Keratinocyte (primary cell): ENCODE results near the gene HNRNPA1.

Source experiments
- EZH2 ChIP-seq: IDR thresholded peaks from one replicate; pipeline ENCODE4 v1.6.1; 2012; ENCODE audit warnings: inconsistent platforms, mild to moderate bottlenecking, low read length, moderate library complexity
- TF ChIP-seq, protein P1 (sequence below), 3 experiments: IDR thresholded peaks in 1 of 3; conservative IDR thresholded peaks in 1 of 3; optimal IDR thresholded peaks in 1 of 3; 2 replicates in 2 of 3; 3 replicates in 1 of 3; pipeline versions ENCODE3 to v1.5.1; 2011; ENCODE audit warnings: low read length in 3 of 3, mild to moderate bottlenecking in 3 of 3, moderate library complexity in 2 of 3, control low read depth in 1 of 3, inconsistent platforms in 1 of 3; ENCODE audit not compliant: insufficient read depth in 2 of 3; ENCODE audit errors: extremely low read depth in 1 of 3

DNA sequence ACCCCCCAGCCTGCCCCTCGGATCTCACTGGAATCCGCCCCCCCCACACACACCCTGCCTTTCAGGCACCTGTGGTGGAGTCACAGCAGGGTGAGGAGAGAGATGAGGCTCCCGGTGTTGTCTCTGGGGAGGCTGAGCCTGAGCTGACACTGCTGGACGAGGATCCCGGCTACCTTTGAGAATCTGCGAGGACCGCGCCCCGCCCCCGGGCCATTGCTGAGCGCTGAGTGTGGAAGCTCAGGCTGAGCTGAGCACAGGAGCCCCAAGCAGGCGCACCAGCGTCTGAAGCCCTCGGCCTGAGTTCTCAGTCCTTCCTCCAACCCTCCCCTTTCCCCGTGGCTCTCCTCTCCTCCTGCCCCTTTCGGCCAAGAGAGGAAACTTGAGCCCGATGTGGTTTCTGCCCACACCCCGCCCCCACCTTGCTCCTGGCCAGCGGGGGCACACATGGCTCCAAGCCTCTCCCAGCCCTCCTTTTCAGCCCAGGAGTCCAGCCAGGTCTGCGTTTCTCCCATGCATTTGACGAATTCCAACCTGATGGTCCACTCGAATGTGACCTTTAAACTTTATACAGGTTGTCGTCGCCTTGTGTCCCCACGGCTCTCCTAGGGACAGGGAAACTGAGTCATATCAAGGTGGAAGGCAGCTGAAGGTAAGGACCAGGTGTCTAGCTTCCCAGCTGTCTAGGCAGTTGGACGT is 20.4 kb downstream of the HNRNPA1 start, which contains the start of gene NFE2:
- TF ChIP-seq, protein P1, sequence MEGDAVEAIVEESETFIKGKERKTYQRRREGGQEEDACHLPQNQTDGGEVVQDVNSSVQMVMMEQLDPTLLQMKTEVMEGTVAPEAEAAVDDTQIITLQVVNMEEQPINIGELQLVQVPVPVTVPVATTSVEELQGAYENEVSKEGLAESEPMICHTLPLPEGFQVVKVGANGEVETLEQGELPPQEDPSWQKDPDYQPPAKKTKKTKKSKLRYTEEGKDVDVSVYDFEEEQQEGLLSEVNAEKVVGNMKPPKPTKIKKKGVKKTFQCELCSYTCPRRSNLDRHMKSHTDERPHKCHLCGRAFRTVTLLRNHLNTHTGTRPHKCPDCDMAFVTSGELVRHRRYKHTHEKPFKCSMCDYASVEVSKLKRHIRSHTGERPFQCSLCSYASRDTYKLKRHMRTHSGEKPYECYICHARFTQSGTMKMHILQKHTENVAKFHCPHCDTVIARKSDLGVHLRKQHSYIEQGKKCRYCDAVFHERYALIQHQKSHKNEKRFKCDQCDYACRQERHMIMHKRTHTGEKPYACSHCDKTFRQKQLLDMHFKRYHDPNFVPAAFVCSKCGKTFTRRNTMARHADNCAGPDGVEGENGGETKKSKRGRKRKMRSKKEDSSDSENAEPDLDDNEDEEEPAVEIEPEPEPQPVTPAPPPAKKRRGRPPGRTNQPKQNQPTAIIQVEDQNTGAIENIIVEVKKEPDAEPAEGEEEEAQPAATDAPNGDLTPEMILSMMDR (optimal IDR thresholded peaks at IDR 0.05 in 1 of 3, IDR thresholded peaks at IDR 0.05 in 1 of 3, conservative IDR thresholded peaks at IDR 0.05 in 1 of 3; ENCODE audit: extremely low read depth in 1 of 3, insufficient read depth in 2 of 3, low read length in 3 of 3), result no peak
- TF ChIP-seq EZH2, result no peak
